HepG2 (cell line): ENCODE results near the gene TOP1.

Experiments used
- BRCA1 ChIP-seq: sonication (generic); formaldehyde crosslinking; IDR thresholded peaks from 2 replicates; pipeline ENCODE4 v1.4.0; 2020; ENCODE audit warnings: missing genetic modification reagents
- NCOR1 ChIP-seq: fragments of 200-600 bp; sonication (generic); IDR thresholded peaks from 2 replicates; pipeline ENCODE4 v1.7.0; 2017; ENCODE audit warnings: antibody characterized with exemption, low read length, borderline replicate concordance
- POLR2A ChIP-seq, 2 experiments: IDR thresholded peaks; 2 replicates each; pipeline ENCODE4 v1.6.1; 2011; ENCODE audit warnings: low read depth in 2 of 2, low read length in 2 of 2, mild to moderate bottlenecking in 1 of 2, moderate library complexity in 1 of 2; ENCODE audit not compliant: insufficient read depth in 1 of 2
- ZNF496 ChIP-seq: sonication (generic); formaldehyde crosslinking; IDR thresholded peaks from 2 replicates; pipeline ENCODE4 v1.8.1; 2023; ENCODE audit warnings: mild to moderate bottlenecking, moderate library complexity, missing genetic modification reagents; ENCODE audit not compliant: insufficient replicate concordance

- TF ChIP-seq ZNF496 (CRISPR knock-in tag) = no peak
- TF ChIP-seq BRCA1 (CRISPR knock-in tag) = no peak
- no peak for TF ChIP-seq POLR2A (IDR thresholded peaks at IDR 0.05; ENCODE audit: insufficient read depth in 1 of 2, low read depth in 2 of 2, low read length in 2 of 2)
- TF ChIP-seq NCOR1 = no peak
Measured at GRCh38 chr20:41078329-41078728, 49.7 kb downstream of the TOP1 start.
